DND-41 (cell line): ENCODE data around the gene CBX4.

Source experiments
- ATAC-seq: fragments of 200-7000 bp; cut with Tn5 transposase; 3 replicates; pipeline ENCODE4 v1.9.1; 2021; ENCODE audit warnings: low read depth; ENCODE audit not compliant: insufficient read depth
- DNase-seq: peaks from one replicate; pipeline ENCODE4 v3.0.0-alpha.2; 2020
- H2AFZ ChIP-seq: 2 replicates; pipeline ENCODE4 v1.6.0; 2012; ENCODE audit warnings: low read depth, low read length
- H3K27ac ChIP-seq: 2 replicates; pipeline ENCODE4 v1.5.1; 2012; ENCODE audit warnings: low read length, inconsistent platforms
- H3K27me3 ChIP-seq: fragments of 200-600 bp; sonication (generic); 2 replicates; pipeline ENCODE4 v1.6.0; 2012; ENCODE audit warnings: low read length, mild to moderate bottlenecking, inconsistent platforms; ENCODE audit not compliant: insufficient read depth, poor library complexity
- H3K36me3 ChIP-seq: 2 replicates; pipeline ENCODE4 v1.5.1; 2012; ENCODE audit warnings: low read length, inconsistent platforms; ENCODE audit not compliant: insufficient read depth
- H3K4me1 ChIP-seq: 2 replicates; pipeline ENCODE4 v1.5.1; 2012; ENCODE audit warnings: mild to moderate bottlenecking, low read length; ENCODE audit not compliant: insufficient read depth
- H3K4me2 ChIP-seq: 2 replicates; pipeline ENCODE4 v1.6.0; 2012; ENCODE audit warnings: mild to moderate bottlenecking, moderate library complexity, low read length, inconsistent platforms; ENCODE audit not compliant: insufficient read depth
- H3K4me3 ChIP-seq, 2 experiments: fragments of 200-600 bp in 1 of 2; shearing (Covaris generic) in 1 of 2; 2 replicates each; pipeline ENCODE4 v1.5.1; 2012 to 2016; ENCODE audit warnings: inconsistent platforms in 2 of 2, low read length in 2 of 2, mild to moderate bottlenecking in 2 of 2, low read depth in 1 of 2, moderate library complexity in 1 of 2
- H3K79me2 ChIP-seq: 2 replicates; pipeline ENCODE4 v1.6.0; 2012; ENCODE audit warnings: low read length, inconsistent platforms; ENCODE audit not compliant: insufficient read depth
- H3K9ac ChIP-seq: 2 replicates; pipeline ENCODE4 v1.6.0; 2012; ENCODE audit warnings: low read depth, mild to moderate bottlenecking, inconsistent platforms, low read length, moderate library complexity
- H3K9me3 ChIP-seq: 2 replicates; pipeline ENCODE4 v1.5.1; 2012; ENCODE audit warnings: low read length, moderate library complexity, mild to moderate bottlenecking, inconsistent platforms; ENCODE audit not compliant: insufficient read depth, severe bottlenecking
- H4K20me1 ChIP-seq: 2 replicates; pipeline ENCODE4 v1.6.0; 2012; ENCODE audit warnings: low read length; ENCODE audit not compliant: insufficient read depth
- EZH2 ChIP-seq: IDR thresholded peaks from 3 replicates; pipeline ENCODE4 v1.6.1; 2012; ENCODE audit warnings: borderline replicate concordance, low read depth, mild to moderate bottlenecking, moderate library complexity, low read length, inconsistent platforms; ENCODE audit not compliant: severe bottlenecking
- TF ChIP-seq, protein P1 (sequence below): IDR thresholded peaks from 2 replicates; pipeline ENCODE4 v1.5.1; 2012; ENCODE audit warnings: borderline replicate concordance, low read length, moderate library complexity, mild to moderate bottlenecking; ENCODE audit not compliant: poor library complexity, severe bottlenecking; ENCODE audit errors: extremely low read depth

Gene CBX4

DNA sequence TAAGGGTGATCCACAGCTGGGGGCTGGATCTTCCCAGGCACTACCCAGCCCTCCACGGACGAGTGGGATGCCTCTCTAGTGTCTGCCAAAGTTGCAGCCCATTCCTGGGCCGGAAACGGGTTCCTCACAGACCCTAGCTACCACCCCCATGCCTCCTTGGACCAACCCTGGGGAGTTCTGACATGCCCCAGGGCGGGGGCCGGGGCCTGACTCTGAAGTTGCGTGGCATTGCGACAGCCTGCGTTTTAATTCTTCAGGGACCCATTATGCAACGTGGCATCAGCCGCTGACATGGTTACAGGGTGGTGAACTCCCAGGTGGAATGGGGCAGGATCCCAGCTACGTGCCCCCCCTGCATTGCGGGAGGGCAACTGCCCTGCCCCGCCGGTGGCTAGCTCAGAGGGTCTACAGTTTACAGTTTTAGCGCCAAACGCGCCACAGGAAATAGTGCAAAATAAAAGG is 2.7 kb downstream of the CBX4 start:
- no peak for ATAC-seq
- Histone ChIP-seq H3K36me3 (peaks cover 57% of the 10 kb centered on the region), H3K9me3 (no peaks in the 10 kb centered on the region), H2AFZ (no peak overlapping the region), H3K4me3 (peak overlapping the region; percentile 9 to 83; a peak in 3 of 4 replicates), H3K27ac (peak overlapping the region; percentile 94), H3K4me2 (peak overlapping the region; percentile 94), H3K4me1 (peaks cover 57% of the 10 kb centered on the region), H4K20me1 (peaks cover 61% of the 10 kb centered on the region), H3K79me2 (peaks cover 57% of the 10 kb centered on the region), H3K27me3 (peaks cover 14% of the 10 kb centered on the region), H3K9ac (peak overlapping the region; percentile 85)
- DNase-seq: no peak
- TF ChIP-seq, protein P1, sequence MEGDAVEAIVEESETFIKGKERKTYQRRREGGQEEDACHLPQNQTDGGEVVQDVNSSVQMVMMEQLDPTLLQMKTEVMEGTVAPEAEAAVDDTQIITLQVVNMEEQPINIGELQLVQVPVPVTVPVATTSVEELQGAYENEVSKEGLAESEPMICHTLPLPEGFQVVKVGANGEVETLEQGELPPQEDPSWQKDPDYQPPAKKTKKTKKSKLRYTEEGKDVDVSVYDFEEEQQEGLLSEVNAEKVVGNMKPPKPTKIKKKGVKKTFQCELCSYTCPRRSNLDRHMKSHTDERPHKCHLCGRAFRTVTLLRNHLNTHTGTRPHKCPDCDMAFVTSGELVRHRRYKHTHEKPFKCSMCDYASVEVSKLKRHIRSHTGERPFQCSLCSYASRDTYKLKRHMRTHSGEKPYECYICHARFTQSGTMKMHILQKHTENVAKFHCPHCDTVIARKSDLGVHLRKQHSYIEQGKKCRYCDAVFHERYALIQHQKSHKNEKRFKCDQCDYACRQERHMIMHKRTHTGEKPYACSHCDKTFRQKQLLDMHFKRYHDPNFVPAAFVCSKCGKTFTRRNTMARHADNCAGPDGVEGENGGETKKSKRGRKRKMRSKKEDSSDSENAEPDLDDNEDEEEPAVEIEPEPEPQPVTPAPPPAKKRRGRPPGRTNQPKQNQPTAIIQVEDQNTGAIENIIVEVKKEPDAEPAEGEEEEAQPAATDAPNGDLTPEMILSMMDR: no peak
- no peak for TF ChIP-seq EZH2

DNA sequence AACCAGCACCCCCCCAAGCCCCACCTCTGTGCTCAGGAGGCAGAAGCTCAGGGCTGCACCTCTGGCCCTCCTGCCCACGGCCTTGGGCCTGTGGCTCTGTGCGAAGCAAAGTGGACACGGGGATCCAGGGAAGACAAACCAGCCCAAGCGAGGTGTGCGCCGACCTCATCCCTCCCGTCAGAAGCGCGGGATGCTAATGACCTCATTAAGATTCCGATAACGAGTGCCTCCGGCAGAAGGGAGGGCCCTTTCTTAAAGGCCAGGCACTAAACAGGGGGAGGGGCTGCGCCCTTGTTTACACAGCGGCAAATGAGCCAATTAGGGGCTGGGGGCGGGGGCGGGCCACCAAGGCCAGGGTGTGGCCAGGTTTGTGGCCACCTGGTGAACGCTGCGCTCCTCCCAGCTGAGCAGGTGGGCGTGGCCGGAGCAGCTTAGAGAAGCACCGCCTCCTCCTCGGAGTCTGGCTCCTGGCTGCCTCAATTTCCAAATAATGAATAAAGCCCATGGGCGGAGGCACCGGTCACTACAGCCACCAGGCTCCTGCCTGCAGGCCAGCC is 3.2 kb downstream of the CBX4 start:
- no peaks in the 10 kb centered on the region for H3K9me3 ChIP-seq
- peak overlapping the region; percentile 9 to 83; a peak in 3 of 4 replicates for H3K4me3 ChIP-seq
- H3K36me3 ChIP-seq: peaks cover 57% of the 10 kb centered on the region
- H3K79me2 ChIP-seq: peaks cover 57% of the 10 kb centered on the region
- ATAC-seq (no peak), DNase-seq (peak; percentile 43)
- H3K9ac ChIP-seq: peak overlapping the region; percentile 85
- H4K20me1 ChIP-seq: peaks cover 66% of the 10 kb centered on the region
- H3K4me1 ChIP-seq: peaks cover 52% of the 10 kb centered on the region
- no peak overlapping the region for H2AFZ ChIP-seq
- TF ChIP-seq, protein P1: no peak
- no peak for TF ChIP-seq EZH2
- peaks cover 8% of the 10 kb centered on the region for H3K27me3 ChIP-seq
- H3K4me2 ChIP-seq: peak overlapping the region; percentile 94
- peak overlapping the region; percentile 94 for H3K27ac ChIP-seq

DNA sequence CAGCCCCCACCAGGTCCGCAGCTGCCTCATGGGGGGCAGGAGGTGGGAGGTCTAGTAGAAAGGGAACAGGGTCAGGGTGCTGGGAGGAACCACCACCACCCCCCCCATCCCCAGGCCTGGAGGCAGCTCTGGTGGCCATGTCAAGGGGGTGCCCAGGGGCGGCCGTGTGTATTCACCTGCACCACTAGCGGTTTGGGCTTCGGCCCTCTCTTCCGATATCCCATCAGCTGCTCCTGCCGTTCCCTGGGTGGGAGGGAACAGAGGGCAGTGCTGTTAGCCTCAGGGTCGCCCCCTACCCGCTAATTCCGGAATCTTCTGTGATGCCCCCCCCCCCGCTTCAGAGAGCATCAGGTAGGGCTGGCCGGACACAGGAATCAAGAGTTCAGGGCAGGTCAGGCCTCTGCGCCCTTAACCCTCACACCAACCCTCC is 3.8 kb downstream of the CBX4 start:
- DNase-seq (peak; percentile 17), ATAC-seq (no peak)
- Histone ChIP-seq H3K36me3 (peaks cover 57% of the 10 kb centered on the region), H3K4me2 (peak overlapping the region; percentile 94), H3K9ac (peak overlapping the region; percentile 85), H3K27me3 (peaks cover 4% of the 10 kb centered on the region), H2AFZ (no peak overlapping the region), H3K4me1 (peaks cover 50% of the 10 kb centered on the region), H3K27ac (peak overlapping the region; percentile 94), H3K4me3 (0 out of 4 replicates have a peak overlapping the region, but pooled peaks of 1 of the 2 experiments have one; percentile 10), H4K20me1 (peaks cover 71% of the 10 kb centered on the region), H3K79me2 (peaks cover 57% of the 10 kb centered on the region), H3K9me3 (no peaks in the 10 kb centered on the region)
- TF ChIP-seq EZH2: no peak
- TF ChIP-seq, protein P1: no peak
